GM18508 (cell line): ENCODE results near the gene HYAL2.
A peak's percentile ranks its signal among the peaks of the same experiment; 100 is the strongest.

ENCODE experiments used
- ATAC-seq: cut with Tn5 transposase; IDR thresholded peaks from one replicate; pipeline ENCODE4 v1.9.1; 2021; ENCODE audit warnings: moderate number of reproducible peaks; ENCODE audit not compliant: insufficient read depth, unreplicated experiment

Gene HYAL2

GRCh38 chr3:50333744-50334328 is 11.3 kb upstream of the HYAL2 start:
- ATAC-seq: no peak

- no peak for ATAC-seq
These were observed 8.9 kb upstream of the HYAL2 start for GRCh38 chr3:50331364-50331907.

GRCh38 chr3:50330330-50330729 is 7.8 kb upstream of the HYAL2 start:
- ATAC-seq: no peak

- peak; percentile 51 for ATAC-seq
These were observed 5.6 kb upstream of the HYAL2 start, which contains the start of gene TUSC2 for GRCh38 chr3:50327943-50328691. TUSC2 (minus strand) TSS chr3:50328223; CDS start chr3:50328099, 124 bp downstream.

- ATAC-seq: no peak
These were observed 4.6 kb upstream of the HYAL2 start for GRCh38 chr3:50327129-50327528.

GRCh38 chr3:50326182-50326541 is 3.6 kb upstream of the HYAL2 start:
- no peak for ATAC-seq

- no peak for ATAC-seq
These were observed 3.1 kb upstream of the HYAL2 start for GRCh38 chr3:50325497-50326181.

GRCh38 chr3:50325113-50325480 is 2.6 kb upstream of the HYAL2 start:
- ATAC-seq: no peak

GRCh38 chr3:50324351-50325112 is 2.0 kb upstream of the HYAL2 start:
- ATAC-seq: no peak

GRCh38 chr3:50323614-50324199 is 1.2 kb upstream of the HYAL2 start:
- no peak for ATAC-seq

- no peak for ATAC-seq
These were observed 601 bp upstream of the HYAL2 start for GRCh38 chr3:50323092-50323600.

- ATAC-seq: no peak
These were observed 495 bp downstream of the HYAL2 start for GRCh38 chr3:50322115-50322385.

- ATAC-seq: peak; percentile 39
These were observed 1.0 kb downstream of the HYAL2 start for GRCh38 chr3:50321336-50322114.

- peak; percentile 23 for ATAC-seq
These were observed 1.7 kb downstream of the HYAL2 start for GRCh38 chr3:50320853-50321335.

- no peak for ATAC-seq
These were observed 2.5 kb downstream of the HYAL2 start for GRCh38 chr3:50319894-50320625.

GRCh38 chr3:50319181-50319893 is 3.2 kb downstream of the HYAL2 start:
- no peak for ATAC-seq

- ATAC-seq: no peak
These were observed 3.9 kb downstream of the HYAL2 start for GRCh38 chr3:50318615-50319014.

- no peak for ATAC-seq
These were observed 4.4 kb downstream of the HYAL2 start for GRCh38 chr3:50318163-50318562.
